Glutamatergic neuron (in vitro differentiated cells): Measurements from ENCODE around the gene RASAL2. TPM values are rescaled to one million over a fixed set of nuclear protein-coding genes. Genes with fewer than 3 reads are reported as not detected.

Source experiments
- DNase-seq: peaks from one replicate; pipeline ENCODE4 v3.0.0; 2022
- H3K27ac Mint-ChIP-seq: one replicate; pipeline ENCODE4 v1.8.0; 2020; ENCODE audit warnings: mild to moderate bottlenecking, mixed read lengths, inconsistent platforms; ENCODE audit not compliant: unreplicated experiment
- H3K27me3 Mint-ChIP-seq: one replicate; pipeline ENCODE4 v1.8.0; 2020; ENCODE audit warnings: mild to moderate bottlenecking, moderate library complexity, mixed read lengths, inconsistent platforms; ENCODE audit not compliant: unreplicated experiment
- H3K36me3 Mint-ChIP-seq: one replicate; pipeline ENCODE4 v1.8.0; 2020; ENCODE audit warnings: mild to moderate bottlenecking, mixed read lengths, inconsistent platforms; ENCODE audit not compliant: unreplicated experiment
- H3K4me1 Mint-ChIP-seq: one replicate; pipeline ENCODE4 v1.8.0; 2020; ENCODE audit warnings: mild to moderate bottlenecking, low read depth, mixed read lengths, inconsistent platforms; ENCODE audit not compliant: unreplicated experiment
- H3K4me3 Mint-ChIP-seq: one replicate; pipeline ENCODE4 v1.8.0; 2020; ENCODE audit warnings: mild to moderate bottlenecking, mixed read lengths, inconsistent platforms; ENCODE audit not compliant: unreplicated experiment
- H3K9me3 Mint-ChIP-seq: one replicate; pipeline ENCODE4 v1.8.0; 2020; ENCODE audit warnings: mild to moderate bottlenecking, moderate library complexity, mixed read lengths, inconsistent platforms; ENCODE audit not compliant: unreplicated experiment
- total RNA-seq: library from RNA; stranded (reverse); fragmentation: NEBNext Ultra II Directional; extraction: Animal tissue kit (Norgen Biotek cat#: 25700); gene quantifications from one replicate; pipeline ENCODE4 v1.2.1, GENCODE V29; 2021; ENCODE audit not compliant: unreplicated experiment
- TF ChIP-seq, protein P1 (sequence below): fragments of 200-600 bp; sonication (generic); IDR thresholded peaks from one replicate; pipeline ENCODE4 v1.5.0; 2021; ENCODE audit not compliant: partially characterized antibody, unreplicated experiment

The RASAL2 gene
- total RNA-seq, 1 donor from 2014 or later = 12.4 TPM

DNA sequence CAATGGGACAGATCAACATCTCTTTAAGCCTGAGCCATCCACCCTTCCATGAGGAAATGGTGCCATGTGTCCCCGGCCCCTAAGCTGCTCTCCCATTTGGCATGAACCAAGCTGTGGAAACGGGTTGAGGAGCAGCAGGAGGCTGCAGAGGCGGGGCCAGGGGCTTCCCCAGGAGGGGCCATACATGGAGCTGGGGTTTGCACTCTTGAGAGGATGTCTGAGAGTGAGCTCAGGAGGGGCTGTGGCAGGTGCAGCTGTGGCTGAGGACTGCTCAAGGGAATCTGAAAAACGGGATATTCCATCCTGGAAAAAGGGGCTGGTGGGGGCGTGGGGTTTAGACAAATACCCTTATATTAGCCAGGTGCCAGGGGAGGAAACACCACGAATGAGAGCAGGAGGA, 409.9 kb downstream of the RASAL2 start:
- Mint-ChIP-seq H3K27ac (no peak overlapping the region), H3K36me3 (peaks cover 4% of the 10 kb centered on the region), H3K9me3 (peaks cover 2% of the 10 kb centered on the region), H3K27me3 (no peaks in the 10 kb centered on the region), H3K4me3 (no peak overlapping the region), H3K4me1 (no peaks in the 10 kb centered on the region)
- TF ChIP-seq, protein P1, sequence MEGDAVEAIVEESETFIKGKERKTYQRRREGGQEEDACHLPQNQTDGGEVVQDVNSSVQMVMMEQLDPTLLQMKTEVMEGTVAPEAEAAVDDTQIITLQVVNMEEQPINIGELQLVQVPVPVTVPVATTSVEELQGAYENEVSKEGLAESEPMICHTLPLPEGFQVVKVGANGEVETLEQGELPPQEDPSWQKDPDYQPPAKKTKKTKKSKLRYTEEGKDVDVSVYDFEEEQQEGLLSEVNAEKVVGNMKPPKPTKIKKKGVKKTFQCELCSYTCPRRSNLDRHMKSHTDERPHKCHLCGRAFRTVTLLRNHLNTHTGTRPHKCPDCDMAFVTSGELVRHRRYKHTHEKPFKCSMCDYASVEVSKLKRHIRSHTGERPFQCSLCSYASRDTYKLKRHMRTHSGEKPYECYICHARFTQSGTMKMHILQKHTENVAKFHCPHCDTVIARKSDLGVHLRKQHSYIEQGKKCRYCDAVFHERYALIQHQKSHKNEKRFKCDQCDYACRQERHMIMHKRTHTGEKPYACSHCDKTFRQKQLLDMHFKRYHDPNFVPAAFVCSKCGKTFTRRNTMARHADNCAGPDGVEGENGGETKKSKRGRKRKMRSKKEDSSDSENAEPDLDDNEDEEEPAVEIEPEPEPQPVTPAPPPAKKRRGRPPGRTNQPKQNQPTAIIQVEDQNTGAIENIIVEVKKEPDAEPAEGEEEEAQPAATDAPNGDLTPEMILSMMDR = no peak
- no peak for DNase-seq

DNA sequence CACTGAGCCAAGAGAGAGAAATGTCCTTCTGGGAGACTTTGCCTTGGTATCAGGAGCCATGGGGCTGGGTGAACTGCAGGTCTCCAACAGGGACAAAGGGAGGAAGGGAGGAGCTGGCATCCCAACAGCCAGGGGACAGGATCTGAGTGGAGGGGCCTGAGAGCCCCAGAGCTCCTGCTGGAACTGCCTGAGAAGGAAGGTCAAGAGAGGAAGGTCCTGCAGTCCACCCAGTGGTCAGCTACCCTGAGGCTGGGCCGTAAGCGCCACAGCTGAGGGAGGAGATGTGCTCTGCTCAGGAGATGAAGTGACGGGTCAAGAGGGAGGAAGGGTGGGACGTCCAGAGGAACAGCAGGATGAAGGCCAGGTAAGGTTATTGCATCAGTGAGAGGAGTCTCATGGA, 410.4 kb downstream of the RASAL2 start:
- TF ChIP-seq, protein P1 = no peak
- DNase-seq = no peak
- peaks cover 4% of the 10 kb centered on the region for H3K36me3 Mint-ChIP-seq

DNA sequence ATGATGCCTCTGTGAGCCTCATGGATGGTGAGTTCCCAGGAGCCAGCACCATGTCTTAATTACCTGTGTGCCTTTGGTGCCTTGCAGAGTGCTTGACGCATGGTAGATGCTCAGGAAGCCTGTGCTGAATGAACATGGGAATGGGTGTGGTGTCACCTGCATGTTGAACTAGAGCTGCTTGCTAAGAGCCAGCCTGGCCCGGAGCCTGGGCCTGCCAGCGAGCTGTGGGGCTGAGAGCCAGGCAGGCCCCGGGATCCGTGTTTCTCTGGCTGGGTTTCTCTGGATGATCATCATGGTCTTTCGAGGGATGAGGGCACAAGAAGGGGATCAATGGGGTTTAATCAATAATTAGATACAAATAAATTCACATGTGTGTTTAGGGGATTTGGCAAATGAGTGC, 412.3 kb downstream of the RASAL2 start:
- Mint-ChIP-seq H3K4me3 (no peak overlapping the region), H3K4me1 (no peaks in the 10 kb centered on the region), H3K36me3 (peaks cover 4% of the 10 kb centered on the region), H3K27ac (no peak overlapping the region), H3K27me3 (no peaks in the 10 kb centered on the region), H3K9me3 (peaks cover under 1% of the 10 kb centered on the region)
- TF ChIP-seq, protein P1 = no peak
- no peak for DNase-seq

More for the DNA sequence above, 410.4 kb downstream of the RASAL2 start:
- no peaks in the 10 kb centered on the region for H3K4me1 Mint-ChIP-seq
- H3K27ac Mint-ChIP-seq = no peak overlapping the region
- H3K4me3 Mint-ChIP-seq = no peak overlapping the region
- H3K27me3 Mint-ChIP-seq = no peaks in the 10 kb centered on the region
- H3K9me3 Mint-ChIP-seq = peaks cover 2% of the 10 kb centered on the region

DNA sequence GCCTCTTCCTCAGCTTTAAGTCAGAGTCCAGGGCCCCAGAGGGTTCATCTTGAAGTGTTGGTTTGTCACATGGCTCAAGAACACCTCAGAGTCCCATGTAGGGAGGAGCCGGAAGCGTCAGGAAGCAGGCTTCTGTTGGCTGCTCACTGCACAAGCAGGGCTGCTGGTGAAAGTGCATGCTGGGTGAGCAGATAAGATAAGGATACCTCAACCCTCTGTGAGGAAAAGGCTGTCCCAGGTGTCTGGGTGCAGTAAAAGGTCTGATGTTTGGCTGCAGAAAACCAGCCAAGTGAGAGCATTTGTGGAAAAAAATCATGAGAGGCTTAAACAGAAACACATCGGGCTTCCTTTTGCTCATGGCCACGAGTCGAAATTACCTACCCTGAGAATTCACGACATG, 412.8 kb downstream of the RASAL2 start:
- TF ChIP-seq, protein P1 = no peak
- no peak overlapping the region for H3K27ac Mint-ChIP-seq
- no peaks in the 10 kb centered on the region for H3K27me3 Mint-ChIP-seq
- H3K4me1 Mint-ChIP-seq = no peaks in the 10 kb centered on the region
- no peak for DNase-seq
- H3K36me3 Mint-ChIP-seq = peaks cover 4% of the 10 kb centered on the region
- no peaks in the 10 kb centered on the region for H3K9me3 Mint-ChIP-seq
- H3K4me3 Mint-ChIP-seq = no peak overlapping the region

DNA sequence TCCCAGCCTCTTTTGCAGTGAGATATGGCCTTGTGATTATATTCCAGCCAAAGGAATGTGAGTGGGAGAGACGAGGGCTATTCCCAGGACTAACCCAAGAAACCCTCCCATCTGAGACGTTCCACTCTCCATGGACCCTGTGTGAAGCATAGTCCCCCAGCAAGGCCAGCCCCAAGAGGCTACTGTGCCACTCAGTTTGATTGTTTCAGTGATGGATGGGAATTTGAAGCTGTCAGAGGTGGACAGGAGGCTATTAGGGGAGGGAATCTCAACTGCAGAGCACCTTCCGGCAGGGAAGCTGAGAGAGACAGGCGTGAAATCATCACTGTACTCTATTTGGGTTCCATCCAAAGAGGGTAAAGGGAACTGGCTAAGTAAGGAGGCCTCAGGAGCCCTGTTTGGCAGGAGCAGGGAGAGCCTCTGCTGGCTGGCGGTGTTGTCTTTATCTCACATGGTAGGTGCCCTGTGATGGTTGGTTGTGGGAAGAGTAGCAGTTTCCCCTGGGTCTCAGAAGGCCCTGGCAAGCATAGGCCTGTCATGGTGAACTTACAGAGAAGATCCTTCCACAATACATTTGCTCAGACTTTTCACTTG, 415.6 kb downstream of the RASAL2 start:
- no peaks in the 10 kb centered on the region for H3K36me3 Mint-ChIP-seq
- H3K4me3 Mint-ChIP-seq = no peak overlapping the region
- H3K9me3 Mint-ChIP-seq = no peaks in the 10 kb centered on the region
- H3K4me1 Mint-ChIP-seq = peaks cover 6% of the 10 kb centered on the region
- H3K27ac Mint-ChIP-seq = no peak overlapping the region
- H3K27me3 Mint-ChIP-seq = no peaks in the 10 kb centered on the region
- TF ChIP-seq, protein P1 = no peak
- DNase-seq = no peak
